ENCODE data around the gene ITGB2.

- TF ChIP-seq CTCF (IDR thresholded peaks at IDR 0.05; ENCODE audit: low read depth, low read length) (no peak), EZH2phosphoT487 (IDR thresholded peaks at IDR 0.05; ENCODE audit: low read depth) (no peak)
Measured at GRCh38 chr21:44908908-44909307, 11.8 kb downstream of the ITGB2 start.

Data from OCI-LY3 (cell line).